ENCODE data around the gene MMEL1. TPM values are rescaled to one million over a fixed set of nuclear protein-coding genes. Genes with fewer than 3 reads are reported as not detected.

Gene MMEL1
- total RNA-seq, 1 donor from 2014 or later, result 3.4 TPM

DNA sequence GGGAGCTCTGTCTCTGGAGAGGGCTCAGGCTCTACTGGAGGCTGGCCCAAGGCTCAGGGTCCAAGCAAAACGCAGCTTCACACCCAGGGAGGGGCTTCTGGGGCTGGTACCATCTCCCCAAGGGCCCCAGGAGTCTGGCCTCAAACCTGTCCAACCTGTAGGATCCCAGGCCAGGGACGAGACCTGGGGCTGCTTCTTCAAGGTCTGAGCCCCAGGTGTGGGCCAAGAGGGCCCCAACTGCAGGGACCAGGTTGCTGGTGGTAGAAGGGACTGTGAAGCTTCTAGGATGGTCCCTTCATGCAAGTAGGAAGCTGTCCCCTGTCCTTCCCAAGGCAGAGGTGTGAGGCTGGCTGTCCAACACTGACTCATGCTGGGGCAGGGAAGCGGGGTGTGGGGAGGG is 7.8 kb upstream of the MMEL1 start:
- no peak overlapping the region for H3K27ac Mint-ChIP-seq
- H3K27me3 Mint-ChIP-seq (ENCODE audit: low read depth), result peaks cover 2% of the 10 kb centered on the region
- no peaks in the 10 kb centered on the region for H3K36me3 Mint-ChIP-seq
- peaks cover 6% of the 10 kb centered on the region for H3K4me1 Mint-ChIP-seq
- no peak for DNase-seq (ENCODE audit: low spot score in 2 of 2, unreplicated experiment in 2 of 2)
- TF ChIP-seq, protein P1, sequence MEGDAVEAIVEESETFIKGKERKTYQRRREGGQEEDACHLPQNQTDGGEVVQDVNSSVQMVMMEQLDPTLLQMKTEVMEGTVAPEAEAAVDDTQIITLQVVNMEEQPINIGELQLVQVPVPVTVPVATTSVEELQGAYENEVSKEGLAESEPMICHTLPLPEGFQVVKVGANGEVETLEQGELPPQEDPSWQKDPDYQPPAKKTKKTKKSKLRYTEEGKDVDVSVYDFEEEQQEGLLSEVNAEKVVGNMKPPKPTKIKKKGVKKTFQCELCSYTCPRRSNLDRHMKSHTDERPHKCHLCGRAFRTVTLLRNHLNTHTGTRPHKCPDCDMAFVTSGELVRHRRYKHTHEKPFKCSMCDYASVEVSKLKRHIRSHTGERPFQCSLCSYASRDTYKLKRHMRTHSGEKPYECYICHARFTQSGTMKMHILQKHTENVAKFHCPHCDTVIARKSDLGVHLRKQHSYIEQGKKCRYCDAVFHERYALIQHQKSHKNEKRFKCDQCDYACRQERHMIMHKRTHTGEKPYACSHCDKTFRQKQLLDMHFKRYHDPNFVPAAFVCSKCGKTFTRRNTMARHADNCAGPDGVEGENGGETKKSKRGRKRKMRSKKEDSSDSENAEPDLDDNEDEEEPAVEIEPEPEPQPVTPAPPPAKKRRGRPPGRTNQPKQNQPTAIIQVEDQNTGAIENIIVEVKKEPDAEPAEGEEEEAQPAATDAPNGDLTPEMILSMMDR (IDR thresholded peaks at IDR 0.05; ENCODE audit: unreplicated experiment), result no peak
- peaks cover 9% of the 10 kb centered on the region for H3K9me3 Mint-ChIP-seq
- H3K4me3 Mint-ChIP-seq, result no peak overlapping the region

DNA sequence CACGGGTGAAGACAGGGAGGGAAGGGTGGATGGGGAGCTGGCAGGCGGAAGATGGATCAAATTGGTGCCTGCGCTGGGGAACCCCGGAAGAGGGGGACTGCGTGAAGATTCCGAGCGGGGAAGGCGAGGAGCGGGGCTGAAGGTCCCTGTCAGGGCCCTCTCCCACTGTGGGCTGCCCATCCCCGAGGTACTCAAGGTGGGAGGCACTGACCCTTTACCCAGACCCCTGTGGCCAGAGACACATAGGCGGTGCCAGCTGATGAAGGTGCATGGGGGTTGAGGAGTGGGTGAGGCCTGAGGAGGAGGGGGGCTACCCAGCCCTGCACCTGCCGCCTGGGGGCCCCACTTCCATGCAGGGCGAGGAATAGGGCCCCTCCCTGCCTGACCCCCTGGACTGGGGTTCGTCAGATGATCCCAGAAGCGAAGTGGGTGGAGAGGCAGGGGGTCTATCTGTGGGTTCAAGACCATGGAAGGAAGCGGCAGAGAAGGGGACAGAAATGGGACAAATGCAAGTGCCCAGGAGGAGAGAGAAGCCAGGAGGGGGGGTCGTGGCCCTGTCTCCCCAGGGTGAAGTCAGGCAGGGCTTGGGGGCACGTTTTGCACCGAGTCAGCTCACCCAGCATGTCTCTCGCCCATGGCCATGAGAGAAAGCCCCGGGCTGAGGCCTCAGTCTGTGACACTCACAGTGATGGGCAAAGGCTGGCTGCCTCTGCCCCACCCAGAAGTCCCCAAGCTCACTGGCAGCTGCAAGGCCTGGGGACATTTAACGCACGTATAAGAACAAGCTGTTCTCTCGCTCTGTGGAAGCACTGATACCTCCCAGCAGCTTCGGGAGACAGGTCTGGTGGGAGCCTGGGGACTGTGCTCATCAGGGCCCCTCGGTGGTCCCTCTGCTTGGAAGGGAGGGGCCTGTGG is 7.0 kb upstream of the MMEL1 start:
- H3K27ac Mint-ChIP-seq, result no peak overlapping the region

DNA sequence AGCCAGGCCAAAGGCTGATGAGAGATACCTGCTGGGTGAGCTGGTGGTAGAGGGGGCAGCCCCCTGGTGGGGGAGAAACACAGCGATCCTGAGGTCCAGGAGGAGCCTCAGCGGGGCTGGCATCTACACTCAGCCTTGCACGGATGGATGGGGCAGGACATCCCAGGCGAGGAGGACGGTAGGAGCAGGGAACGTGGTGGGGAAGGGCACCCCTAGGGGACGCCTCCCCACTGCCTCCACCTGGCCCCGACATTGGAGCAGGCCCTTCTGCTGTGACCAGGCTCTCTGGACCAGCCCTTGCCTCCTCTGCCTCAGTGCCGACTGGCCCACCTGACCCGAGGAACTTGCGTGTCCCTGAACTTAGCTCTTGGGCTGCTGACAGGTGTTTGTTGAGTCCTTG is 6.4 kb upstream of the MMEL1 start:
- Mint-ChIP-seq H3K27me3 (ENCODE audit: low read depth) (peaks cover 2% of the 10 kb centered on the region), H3K9me3 (peaks cover 9% of the 10 kb centered on the region), H3K27ac (no peak overlapping the region), H3K4me1 (peaks cover 6% of the 10 kb centered on the region), H3K36me3 (no peaks in the 10 kb centered on the region), H3K4me3 (no peak overlapping the region)
- no peak for DNase-seq (ENCODE audit: low spot score in 2 of 2, unreplicated experiment in 2 of 2)
- TF ChIP-seq, protein P1 (IDR thresholded peaks at IDR 0.05; ENCODE audit: unreplicated experiment), result no peak

More for the DNA sequence above, 7.0 kb upstream of the MMEL1 start:
- no peak overlapping the region for H3K4me3 Mint-ChIP-seq
- DNase-seq (ENCODE audit: low spot score in 2 of 2, unreplicated experiment in 2 of 2), result no peak
- TF ChIP-seq, protein P1 (IDR thresholded peaks at IDR 0.05; ENCODE audit: unreplicated experiment), result no peak
- H3K36me3 Mint-ChIP-seq, result no peaks in the 10 kb centered on the region
- peaks cover 9% of the 10 kb centered on the region for H3K9me3 Mint-ChIP-seq
- peaks cover 6% of the 10 kb centered on the region for H3K4me1 Mint-ChIP-seq
- peaks cover 2% of the 10 kb centered on the region for H3K27me3 Mint-ChIP-seq (ENCODE audit: low read depth)

DNA sequence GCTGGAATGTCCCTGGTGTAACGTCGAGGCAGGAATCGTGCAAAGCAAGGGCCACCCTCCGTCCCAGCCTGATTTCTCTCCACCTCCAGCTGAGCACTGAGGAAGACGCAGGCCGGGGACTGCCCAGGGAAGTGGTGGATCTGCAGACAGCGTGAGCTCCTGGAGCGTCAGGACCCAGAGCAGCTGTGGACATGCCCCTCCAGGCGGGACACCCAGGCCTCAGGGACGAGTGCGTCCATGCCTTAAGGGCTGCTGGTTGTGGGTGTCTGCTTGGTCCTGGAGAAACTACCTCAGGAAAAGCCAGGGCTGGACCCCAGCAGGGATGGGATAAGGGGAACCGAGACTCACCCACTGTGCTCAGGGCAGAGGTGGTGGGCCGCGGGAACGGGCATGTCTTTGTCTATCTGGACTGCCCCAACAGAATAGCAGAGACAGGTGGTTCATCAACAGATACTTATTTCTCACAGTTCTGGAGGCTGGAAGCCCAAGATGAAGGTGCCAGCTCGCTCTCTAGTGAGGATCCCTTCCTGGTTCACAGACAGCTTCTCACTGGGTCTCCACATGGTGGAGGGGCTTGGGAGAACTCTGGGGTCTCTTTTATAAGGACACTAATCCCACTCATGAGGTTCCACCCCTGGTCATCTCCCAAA is 5.8 kb upstream of the MMEL1 start:
- no peaks in the 10 kb centered on the region for H3K36me3 Mint-ChIP-seq
- no peak overlapping the region for H3K27ac Mint-ChIP-seq
- H3K4me3 Mint-ChIP-seq, result no peak overlapping the region
- TF ChIP-seq, protein P1 (IDR thresholded peaks at IDR 0.05; ENCODE audit: unreplicated experiment), result no peak
- peaks cover 6% of the 10 kb centered on the region for H3K4me1 Mint-ChIP-seq
- peaks cover 9% of the 10 kb centered on the region for H3K9me3 Mint-ChIP-seq
- no peak for DNase-seq (ENCODE audit: low spot score in 2 of 2, unreplicated experiment in 2 of 2)
- H3K27me3 Mint-ChIP-seq (ENCODE audit: low read depth), result peaks cover 2% of the 10 kb centered on the region

DNA sequence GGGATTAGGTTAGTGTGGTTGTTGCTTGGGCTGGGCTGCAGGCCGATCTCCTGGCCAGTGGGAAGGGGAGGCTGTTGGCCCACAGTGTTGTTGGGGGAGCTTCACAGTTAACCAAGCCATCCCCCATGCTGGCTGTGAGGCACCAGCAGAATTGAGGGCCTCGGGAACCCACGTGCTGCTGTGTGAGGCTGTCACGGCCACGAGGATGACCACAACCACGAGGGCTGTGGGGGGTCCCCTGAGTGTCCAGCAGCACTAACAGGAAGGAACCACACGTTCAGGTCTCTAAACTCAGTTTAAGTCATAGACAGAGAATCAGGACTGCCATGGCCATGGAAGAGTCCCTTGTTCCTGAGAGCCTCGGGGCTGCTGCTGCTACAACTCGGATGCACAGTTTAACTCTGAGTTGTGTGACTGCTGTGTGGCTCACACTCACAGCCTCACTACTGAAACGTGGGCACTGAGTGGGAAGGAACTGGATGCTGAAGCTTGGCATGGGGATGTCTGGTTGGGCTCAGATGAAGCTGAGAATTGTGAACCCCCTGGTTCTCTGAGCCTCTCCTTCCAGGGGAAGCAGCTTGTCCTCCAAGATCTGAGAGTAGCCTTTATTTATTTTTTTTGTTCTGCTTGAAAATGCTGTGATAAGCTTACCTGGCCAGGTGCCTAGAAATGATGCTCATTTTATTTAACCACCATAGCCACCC is 4.8 kb upstream of the MMEL1 start:
- H3K27me3 Mint-ChIP-seq (ENCODE audit: low read depth), result peaks cover 7% of the 10 kb centered on the region
- no peaks in the 10 kb centered on the region for H3K36me3 Mint-ChIP-seq
- no peak overlapping the region for H3K4me3 Mint-ChIP-seq
- H3K4me1 Mint-ChIP-seq, result peaks cover 6% of the 10 kb centered on the region
- TF ChIP-seq, protein P1 (IDR thresholded peaks at IDR 0.05; ENCODE audit: unreplicated experiment), result no peak
- no peak for DNase-seq (ENCODE audit: low spot score in 2 of 2, unreplicated experiment in 2 of 2)
- H3K9me3 Mint-ChIP-seq, result peaks cover 9% of the 10 kb centered on the region
- H3K27ac Mint-ChIP-seq, result no peak overlapping the region
